HEK293T (cell line): ENCODE measurements around the gene KCND2.

Source experiments
- CTCF ChIA-PET: fragments of 350-600 bp; formaldehyde crosslinking; extraction: SDS; loops from one replicate; lab custom pipeline; 2021; ENCODE audit warnings: antibody characterized with exemption, inconsistent platforms; lab: Yijun Ruan, JAX
- POLR2A ChIA-PET: fragments of 350-600 bp; formaldehyde crosslinking; extraction: SDS; loops from one replicate; lab custom pipeline; 2020; ENCODE audit warnings: antibody characterized with exemption, inconsistent platforms; lab: Yijun Ruan, JAX
- DNase-seq: peaks from one replicate; pipeline ENCODE4 v3.0.0; 2012; ENCODE audit warnings: mixed read lengths; ENCODE audit errors: extremely low spot score
- ARNT ChIP-seq: fragments of 450-650 bp; IDR thresholded peaks from 2 replicates; pipeline ENCODE4 v1.6.1; 2017; ENCODE audit warnings: mild to moderate bottlenecking
- BHLHE40 ChIP-seq: fragments of 450-650 bp; IDR thresholded peaks from 2 replicates; pipeline ENCODE4 v1.6.1; 2016; ENCODE audit warnings: mild to moderate bottlenecking, moderate library complexity, borderline replicate concordance
- CTBP1 ChIP-seq: fragments of 450-650 bp; IDR thresholded peaks from 2 replicates; pipeline ENCODE4 v1.6.1; 2016; ENCODE audit warnings: borderline replicate concordance
- ELF4 ChIP-seq: fragments of 450-650 bp; IDR thresholded peaks from 2 replicates; pipeline ENCODE4 v1.6.1; 2017; ENCODE audit warnings: antibody characterized with exemption
- FOXA1 ChIP-seq: fragments of 450-650 bp; IDR thresholded peaks from 2 replicates; pipeline ENCODE4 v1.6.1; 2016; ENCODE audit warnings: mild to moderate bottlenecking
- FOXK2 ChIP-seq: fragments of 450-650 bp; IDR thresholded peaks from 2 replicates; pipeline ENCODE4 v1.6.1; 2016; ENCODE audit warnings: mild to moderate bottlenecking
- FOXM1 ChIP-seq: fragments of 450-650 bp; IDR thresholded peaks from 2 replicates; pipeline ENCODE4 v1.6.1; 2017; ENCODE audit warnings: mild to moderate bottlenecking, borderline replicate concordance
- HDGF ChIP-seq: fragments of 450-650 bp; IDR thresholded peaks from 2 replicates; pipeline ENCODE4 v1.6.1; 2017; ENCODE audit warnings: antibody characterized with exemption, borderline replicate concordance
- L3MBTL2 ChIP-seq: fragments of 450-650 bp; conservative IDR thresholded peaks from 2 replicates; pipeline ENCODE4 v1.6.1; 2016; ENCODE audit warnings: mild to moderate bottlenecking
- LEF1 ChIP-seq: fragments of 450-650 bp; IDR thresholded peaks from 2 replicates; pipeline ENCODE4 v1.6.1; 2017; ENCODE audit warnings: mild to moderate bottlenecking, borderline replicate concordance
- NFRKB ChIP-seq: fragments of 450-650 bp; IDR thresholded peaks from 2 replicates; pipeline ENCODE4 v1.6.1; 2016; ENCODE audit warnings: mild to moderate bottlenecking, moderate library complexity
- PKNOX1 ChIP-seq: fragments of 450-650 bp; IDR thresholded peaks from 2 replicates; pipeline ENCODE4 v1.6.1; 2016
- SP1 ChIP-seq: fragments of 450-650 bp; IDR thresholded peaks from 2 replicates; pipeline ENCODE4 v1.6.1; 2017
- SUZ12 ChIP-seq: fragments of 450-650 bp; IDR thresholded peaks from 2 replicates; pipeline ENCODE4 v1.6.1; 2016; ENCODE audit warnings: mild to moderate bottlenecking
- TARDBP ChIP-seq: fragments of 450-650 bp; IDR thresholded peaks from 2 replicates; pipeline ENCODE4 v1.6.1; 2016
- ZNF384 ChIP-seq: fragments of 450-650 bp; IDR thresholded peaks from 2 replicates; pipeline ENCODE4 v1.6.1; 2016

Gene KCND2

GRCh38 chr7:120718361-120718760, 445.4 kb downstream of the KCND2 start:
- DNase-seq = no peak
- no peak for TF ChIP-seq SP1
- ChIA-PET POLR2A (no interaction called here), CTCF (interaction anchor here (0.6 kb wide), 1 partner anchor 108 kb away, joined by 3 read pairs; no protein-coding TSS in a partner anchor)

- TF ChIP-seq SP1 (no peak), NFRKB (no peak), ELF4 (no peak), FOXM1 (no peak), PKNOX1 (no peak), SUZ12 (no peak), FOXA1 (no peak), HDGF (no peak), BHLHE40 (no peak), ARNT (no peak), CTBP1 (no peak), LEF1 (no peak), FOXK2 (no peak), TARDBP (no peak), L3MBTL2 (no peak)
- POLR2A ChIA-PET = no interaction called here
- no peak for DNase-seq
- CTCF ChIA-PET = no interaction called here
Measured at GRCh38 chr7:120720317-120720716, 447.3 kb downstream of the KCND2 start.

GRCh38 chr7:120723465-120724385, 450.8 kb downstream of the KCND2 start:
- no peak for DNase-seq
- TF ChIP-seq FOXK2 (no peak), ZNF384 (no peak), ELF4 (no peak), HDGF (no peak), NFRKB (no peak), FOXA1 (no peak), BHLHE40 (no peak), LEF1 (no peak), ARNT (no peak), SP1 (no peak), L3MBTL2 (no peak), CTBP1 (no peak)
- ChIA-PET POLR2A (no interaction called here), CTCF (no interaction called here)

GRCh38 chr7:120724448-120724847, 451.5 kb downstream of the KCND2 start:
- POLR2A ChIA-PET = no interaction called here

GRCh38 chr7:120724955-120725354, 452.0 kb downstream of the KCND2 start:
- TF ChIP-seq ARNT = no peak
- no peak for TF ChIP-seq CTBP1
- no peak for TF ChIP-seq ELF4
- no peak for TF ChIP-seq PKNOX1
- TF ChIP-seq NFRKB = no peak
- TF ChIP-seq HDGF = no peak
- DNase-seq = no peak
- POLR2A ChIA-PET = no interaction called here
- CTCF ChIA-PET = interaction anchor here (1.3 kb wide), 1 partner anchor 13 kb away, joined by 3 read pairs; no protein-coding TSS in a partner anchor

More at GRCh38 chr7:120724448-120724847, 451.5 kb downstream of the KCND2 start:
- CTCF ChIA-PET = no interaction called here
- TF ChIP-seq BHLHE40 = no peak
- no peak for TF ChIP-seq NFRKB
- no peak for TF ChIP-seq PKNOX1
- no peak for TF ChIP-seq HDGF
- TF ChIP-seq ELF4 = no peak
- TF ChIP-seq FOXK2 = no peak
- TF ChIP-seq FOXM1 = no peak
- no peak for TF ChIP-seq SP1
- TF ChIP-seq ARNT = no peak
- TF ChIP-seq SUZ12 = no peak
- no peak for TF ChIP-seq FOXA1
- no peak for TF ChIP-seq L3MBTL2
- no peak for TF ChIP-seq CTBP1
- no peak for TF ChIP-seq ZNF384
- TF ChIP-seq LEF1 = no peak
- no peak for TF ChIP-seq TARDBP
- no peak for DNase-seq

GRCh38 chr7:120725376-120726039, 452.5 kb downstream of the KCND2 start:
- DNase-seq = peak; percentile 36
- TF ChIP-seq BHLHE40 (no peak), TARDBP (no peak), FOXM1 (no peak), ZNF384 (no peak), LEF1 (no peak), ELF4 (no peak), ARNT (no peak), HDGF (no peak)
- POLR2A ChIA-PET = no interaction called here
- CTCF ChIA-PET = interaction anchor here (1.0 to 1.3 kb wide), 2 partner anchors 13 to 170 kb away, joined by 3 read pairs; no protein-coding TSS in a partner anchor
